WTC11 (cell line): Measurements from ENCODE around the gene TBX10. TPM values are rescaled to one million over a fixed set of nuclear protein-coding genes. Genes with fewer than 3 reads are reported as not detected.

Experiments
- ATAC-seq: fragments of 200-7000 bp; cut with Tn5 transposase; 2 replicates; pipeline ENCODE4 v1.10.0; 2021; ENCODE audit warnings: mild to moderate bottlenecking, moderate library complexity
- CTCF ChIA-PET: fragments of 300-600 bp; sonication (Branson Sonifier 250); formaldehyde crosslinking; loops from one replicate; lab custom pipeline; 2021; ENCODE audit warnings: antibody characterized with exemption; lab: Charles Lee
- POLR2A ChIA-PET: fragments of 350-600 bp; sonication (Branson Sonifier 250); formaldehyde crosslinking; loops from one replicate; lab custom pipeline; 2021; ENCODE audit warnings: antibody characterized with exemption; lab: Charles Lee
- DNase-seq: peaks from one replicate; pipeline ENCODE4 v3.0.0; 2021; ENCODE audit warnings: low spot score
- H3K27ac Mint-ChIP-seq: 2 replicates; pipeline ENCODE4 v1.8.0; 2021; ENCODE audit warnings: mixed read lengths
- H3K27me3 Mint-ChIP-seq: 2 replicates; pipeline ENCODE4 v1.8.0; 2021; ENCODE audit warnings: low read depth, mild to moderate bottlenecking, moderate library complexity, mixed read lengths
- H3K36me3 Mint-ChIP-seq: 2 replicates; pipeline ENCODE4 v1.8.0; 2021; ENCODE audit warnings: mixed read lengths
- H3K4me1 Mint-ChIP-seq: 2 replicates; pipeline ENCODE4 v1.8.0; 2022; ENCODE audit warnings: mixed read lengths
- H3K4me3 Mint-ChIP-seq: 2 replicates; pipeline ENCODE4 v1.8.0; 2021; ENCODE audit warnings: mild to moderate bottlenecking, moderate library complexity, mixed read lengths
- H3K9me3 Mint-ChIP-seq: 2 replicates; pipeline ENCODE4 v1.8.0; 2021; ENCODE audit warnings: mixed read lengths
- AR ChIP-seq: fragments of 250-450 bp; sonication (Bioruptor Pico); IDR thresholded peaks from 2 replicates; pipeline ENCODE4 v1.9.0; 2021; ENCODE audit warnings: mild to moderate bottlenecking
- ATF1 ChIP-seq: sonication (generic); formaldehyde crosslinking; IDR thresholded peaks from 2 replicates; pipeline ENCODE4 v1.8.1; 2023; ENCODE audit warnings: mild to moderate bottlenecking, moderate library complexity, missing genetic modification reagents
- CDX4 ChIP-seq: fragments of 250-450 bp; sonication (Bioruptor Pico); IDR thresholded peaks from 2 replicates; pipeline ENCODE4 v1.9.0; 2021; ENCODE audit warnings: moderate library complexity, mild to moderate bottlenecking, inconsistent platforms, borderline replicate concordance
- E2F5 ChIP-seq: sonication (generic); formaldehyde crosslinking; IDR thresholded peaks from 2 replicates; pipeline ENCODE4 v1.8.1; 2022; ENCODE audit warnings: mild to moderate bottlenecking, moderate library complexity, missing genetic modification reagents
- FOXK1 ChIP-seq: sonication (generic); formaldehyde crosslinking; IDR thresholded peaks from 2 replicates; pipeline ENCODE4 v1.8.0; 2022; ENCODE audit warnings: mild to moderate bottlenecking, moderate library complexity, missing genetic modification reagents
- FOXP1 ChIP-seq: sonication (generic); formaldehyde crosslinking; IDR thresholded peaks from 2 replicates; pipeline ENCODE4 v1.8.0; 2022; ENCODE audit warnings: missing genetic modification reagents, mild to moderate bottlenecking, moderate library complexity, borderline replicate concordance
- JAZF1 ChIP-seq: fragments of 250-450 bp; sonication (Bioruptor Pico); IDR thresholded peaks from 2 replicates; pipeline ENCODE4 v1.9.0; 2021; ENCODE audit warnings: moderate library complexity, mild to moderate bottlenecking, inconsistent platforms
- MAX ChIP-seq: sonication (generic); formaldehyde crosslinking; IDR thresholded peaks from 2 replicates; pipeline ENCODE4 v1.8.0; 2022; ENCODE audit warnings: mild to moderate bottlenecking, missing genetic modification reagents
- MLX ChIP-seq: sonication (generic); formaldehyde crosslinking; IDR thresholded peaks from 2 replicates; pipeline ENCODE4 v1.8.1; 2023; ENCODE audit warnings: mild to moderate bottlenecking, missing genetic modification reagents, moderate library complexity
- RORB ChIP-seq: fragments of 250-450 bp; sonication (Bioruptor Pico); IDR thresholded peaks from 2 replicates; pipeline ENCODE4 v1.9.0; 2021; ENCODE audit warnings: mild to moderate bottlenecking
- SP1 ChIP-seq: sonication (generic); formaldehyde crosslinking; conservative IDR thresholded peaks from 2 replicates; pipeline ENCODE4 v1.8.1; 2022; ENCODE audit warnings: missing genetic modification reagents
- ZMAT4 ChIP-seq: fragments of 250-450 bp; sonication (Bioruptor Pico); IDR thresholded peaks from 2 replicates; pipeline ENCODE4 v1.9.0; 2021; ENCODE audit warnings: mild to moderate bottlenecking
- ZNF232 ChIP-seq: sonication (generic); formaldehyde crosslinking; IDR thresholded peaks from 2 replicates; pipeline ENCODE4 v1.8.0; 2022; ENCODE audit warnings: mild to moderate bottlenecking, missing genetic modification reagents
- ZNF416 ChIP-seq: fragments of 250-450 bp; sonication (Bioruptor Pico); IDR thresholded peaks from 2 replicates; pipeline ENCODE4 v1.9.0; 2021; ENCODE audit warnings: mild to moderate bottlenecking, inconsistent platforms
- ZNF425 ChIP-seq: fragments of 250-450 bp; sonication (Bioruptor Pico); conservative IDR thresholded peaks from 2 replicates; pipeline ENCODE4 v1.9.0; 2021; ENCODE audit warnings: mild to moderate bottlenecking
- ZNF671 ChIP-seq: fragments of 250-450 bp; sonication (Bioruptor Pico); IDR thresholded peaks from 2 replicates; pipeline ENCODE4 v1.8.0; 2021; ENCODE audit warnings: mild to moderate bottlenecking
- total RNA-seq: library from RNA; stranded (reverse); gene quantifications from 3 replicates; pipeline ENCODE4 v1.2.3, GENCODE V29; 2021

The TBX10 gene
- total RNA-seq, 1 experiment from 2014 or later = not detected

- POLR2A ChIA-PET = no interaction called here
- H3K9me3 Mint-ChIP-seq = no peaks in the 10 kb centered on the region
- CTCF ChIA-PET = no interaction called here
- H3K27ac Mint-ChIP-seq = peak overlapping the region; percentile 60; the same call in 1 of the 2 replicates
- H3K36me3 Mint-ChIP-seq = peaks cover 36% of the 10 kb centered on the region
- H3K4me1 Mint-ChIP-seq = peaks cover 23% of the 10 kb centered on the region
- DNase-seq (no peak), ATAC-seq (no peak)
- H3K4me3 Mint-ChIP-seq = no peak overlapping the region
- H3K27me3 Mint-ChIP-seq = no peaks in the 10 kb centered on the region
- TF ChIP-seq ZNF425 (CRISPR knock-in tag) = no peak
- no peak for TF ChIP-seq JAZF1 (CRISPR knock-in tag)
- TF ChIP-seq AR (CRISPR knock-in tag) = no peak
- TF ChIP-seq RORB (CRISPR knock-in tag) = no peak
- no peak for TF ChIP-seq ZMAT4
- TF ChIP-seq MAX = no peak
- TF ChIP-seq MLX (CRISPR knock-in tag) = no peak
- TF ChIP-seq ZNF232 (CRISPR knock-in tag) = no peak
- TF ChIP-seq SP1 (CRISPR knock-in tag) = no peak
- no peak for TF ChIP-seq ZNF671 (CRISPR knock-in tag)
- TF ChIP-seq ATF1 (CRISPR knock-in tag) = no peak
- no peak for TF ChIP-seq E2F5 (CRISPR knock-in tag)
- TF ChIP-seq FOXP1 (CRISPR knock-in tag) = no peak
- no peak for TF ChIP-seq ZNF416 (CRISPR knock-in tag)
- no peak for TF ChIP-seq CDX4 (CRISPR knock-in tag)
Observed at GRCh38 chr11:67588136-67588503, 51.4 kb downstream of the TBX10 start.

- Mint-ChIP-seq H3K4me1 (peaks cover 28% of the 10 kb centered on the region), H3K27me3 (no peaks in the 10 kb centered on the region), H3K36me3 (peaks cover 36% of the 10 kb centered on the region), H3K4me3 (no peak overlapping the region), H3K9me3 (no peaks in the 10 kb centered on the region), H3K27ac (peak overlapping the region; percentile 29; the same call in 1 of the 2 replicates)
- DNase-seq (no peak), ATAC-seq (no peak)
- CTCF ChIA-PET = interaction anchor here (1.2 kb wide), 1 partner anchor 27 kb away, joined by 4 read pairs; no protein-coding TSS in a partner anchor
- POLR2A ChIA-PET = no interaction called here
- TF ChIP-seq FOXK1 (CRISPR knock-in tag) = no peak
- peak; percentile 62; the same call in 1 of the 2 replicates for TF ChIP-seq ZMAT4
- TF ChIP-seq, all 79 proteins: peak for 1
Observed at GRCh38 chr11:67586568-67587250, 52.9 kb downstream of the TBX10 start.
